NCI-H1105 treated with DMSO at 0.1 percent for 48 hours (cell line): ENCODE results near the gene HDDC3.
A peak's percentile ranks its signal among the peaks of the same experiment; 100 is the strongest.

Experiments used
- DNase-seq: peaks from one replicate; lab custom pipeline; 2025; lab: John Stamatoyannopoulos, UW

HDDC3 gene

GRCh38 chr15:90891346-90891949 is 40.9 kb downstream of the HDDC3 start:
- DNase-seq, result no peak

- no peak for DNase-seq
Measured at GRCh38 chr15:90890839-90891238, 41.5 kb downstream of the HDDC3 start.

GRCh38 chr15:90889736-90890456 is 42.5 kb downstream of the HDDC3 start:
- DNase-seq, result no peak

GRCh38 chr15:90889313-90889730 is 43.0 kb downstream of the HDDC3 start:
- no peak for DNase-seq

GRCh38 chr15:90887037-90887481 is 45.3 kb downstream of the HDDC3 start:
- no peak for DNase-seq

- no peak for DNase-seq
Measured at GRCh38 chr15:90886291-90886614, 46.1 kb downstream of the HDDC3 start.

GRCh38 chr15:90885432-90886290 is 46.7 kb downstream of the HDDC3 start:
- DNase-seq, result peak; percentile 5

GRCh38 chr15:90884719-90885431 is 47.5 kb downstream of the HDDC3 start:
- no peak for DNase-seq

DNA sequence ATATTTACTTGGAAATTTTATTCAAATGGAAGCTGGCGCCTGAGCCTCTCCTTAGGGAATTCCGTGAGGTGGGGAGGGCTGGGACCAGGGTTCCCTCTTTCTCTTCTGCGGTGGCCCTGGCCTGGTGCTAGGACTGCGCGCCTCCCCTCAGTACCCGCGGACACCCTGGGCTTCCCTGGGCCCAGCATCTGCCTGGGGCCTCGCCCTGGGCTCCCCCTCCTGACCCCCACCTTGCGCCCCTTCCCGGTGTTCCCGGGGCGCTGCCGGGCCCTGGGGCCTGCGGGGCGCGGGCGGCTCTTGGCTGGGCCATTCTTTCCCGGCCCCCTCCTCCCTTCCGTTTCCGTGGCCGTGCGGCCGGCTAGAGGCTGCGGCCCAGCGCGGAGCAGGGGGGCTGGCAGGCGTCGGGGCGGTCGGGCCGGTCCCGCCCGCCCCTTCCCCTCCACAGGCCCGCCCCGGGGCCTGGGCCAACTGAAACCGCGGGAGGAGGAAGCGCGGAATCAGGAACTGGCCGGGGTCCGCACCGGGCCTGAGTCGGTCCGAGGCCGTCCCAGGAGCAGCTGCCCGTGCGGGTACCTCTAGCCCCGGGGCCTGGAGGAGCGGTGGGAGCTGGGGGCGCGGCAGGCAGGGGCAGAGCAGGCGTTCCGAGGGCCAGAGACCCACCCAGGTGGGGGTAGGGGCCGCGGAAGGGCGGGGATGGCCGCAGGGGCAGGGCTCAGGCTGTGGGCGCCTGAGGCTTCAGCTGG is 48.2 kb downstream of the HDDC3 start, which contains the start of gene FES:
Gene FES (plus strand): TSS at position 529 of the 743 bp plus-strand sequence. CDS start 542 bp downstream, outside the sequence.
- no peak for DNase-seq

- DNase-seq, result no peak
Measured at GRCh38 chr15:90883526-90883975, 48.8 kb downstream of the HDDC3 start.

- DNase-seq, result no peak
Measured at GRCh38 chr15:90882781-90883525, 49.4 kb downstream of the HDDC3 start.

DNA sequence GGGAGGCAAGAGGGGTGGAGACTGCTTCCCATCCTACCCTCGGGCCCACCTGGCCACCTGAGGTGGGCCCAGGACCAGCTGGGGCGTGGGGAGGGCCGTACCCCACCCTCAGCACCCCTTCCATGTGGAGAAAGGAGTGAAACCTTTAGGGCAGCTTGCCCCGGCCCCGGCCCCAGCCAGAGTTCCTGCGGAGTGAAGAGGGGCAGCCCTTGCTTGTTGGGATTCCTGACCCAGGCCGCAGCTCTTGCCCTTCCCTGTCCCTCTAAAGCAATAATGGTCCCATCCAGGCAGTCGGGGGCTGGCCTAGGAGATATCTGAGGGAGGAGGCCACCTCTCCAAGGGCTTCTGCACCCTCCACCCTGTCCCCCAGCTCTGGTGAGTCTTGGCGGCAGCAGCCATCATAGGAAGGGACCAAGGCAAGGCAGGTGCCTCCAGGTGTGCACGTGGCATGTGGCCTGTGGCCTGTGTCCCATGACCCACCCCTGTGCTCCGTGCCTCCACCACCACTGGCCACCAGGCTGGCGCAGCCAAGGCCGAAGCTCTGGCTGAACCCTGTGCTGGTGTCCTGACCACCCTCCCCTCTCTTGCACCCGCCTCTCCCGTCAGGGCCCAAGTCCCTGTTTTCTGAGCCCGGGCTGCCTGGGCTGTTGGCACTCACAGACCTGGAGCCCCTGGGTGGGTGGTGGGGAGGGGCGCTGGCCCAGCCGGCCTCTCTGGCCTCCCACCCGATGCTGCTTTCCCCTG is 50.2 kb downstream of the HDDC3 start:
- DNase-seq, result no peak

GRCh38 chr15:90881181-90881977 is 51.0 kb downstream of the HDDC3 start:
- DNase-seq, result no peak

DNA sequence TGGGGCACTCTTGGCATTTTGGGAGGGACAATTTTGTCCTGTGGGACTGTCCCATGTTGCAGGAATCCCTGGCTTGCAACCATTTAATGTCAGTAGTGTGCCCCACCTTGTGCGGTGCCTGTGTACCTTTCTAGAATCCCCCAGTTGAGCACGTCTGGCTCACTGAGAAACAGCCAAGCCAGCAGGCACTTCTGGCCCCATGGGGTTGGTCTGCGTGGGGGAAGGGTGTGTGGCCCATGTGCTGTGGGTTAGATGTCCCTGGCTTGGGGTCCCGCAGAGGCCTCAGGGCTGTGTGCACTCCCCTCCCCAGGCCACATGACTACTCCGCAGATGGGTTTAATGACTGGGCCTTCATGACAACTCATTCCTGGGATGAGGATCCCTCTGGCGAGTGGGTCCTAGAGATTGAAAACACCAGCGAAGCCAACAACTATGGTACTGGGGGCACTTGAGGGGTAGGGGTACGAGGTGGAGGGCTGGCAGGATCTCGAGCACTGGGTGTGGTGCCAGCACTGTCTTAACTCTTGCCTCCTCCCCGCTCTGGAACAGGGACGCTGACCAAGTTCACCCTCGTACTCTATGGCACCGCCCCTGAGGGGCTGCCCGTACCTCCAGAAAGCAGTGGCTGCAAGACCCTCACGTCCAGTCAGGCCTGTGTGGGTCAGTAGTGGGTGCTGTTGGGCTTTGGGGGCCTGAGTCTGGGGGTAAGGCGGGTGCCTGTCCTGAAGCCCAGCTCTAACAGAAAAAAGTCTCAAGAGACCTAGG is 51.8 kb downstream of the HDDC3 start:
- no peak for DNase-seq
